Frontal cortex (tissue), 4 donors: Measurements from ENCODE around the gene SPATA31C2. TPM values are rescaled to one million over a fixed set of nuclear protein-coding genes. Genes with fewer than 3 reads are reported as not detected.
"Not testable (repeated sequence)": the region's sequence is repeated elsewhere in the genome, so short reads cannot be mapped to it uniquely, and the experiment has no call there.

ENCODE experiments used
- DNase-seq, 2 donors: peaks; one replicate each; pipeline ENCODE4 v3.0.0; 2012; ENCODE audit warnings: low spot score in 2 of 2
- FAIRE-seq: peaks from 2 replicates; lab custom pipeline; 2012; peaks lifted over from hg19 to GRCh38; lab: Jason Lieb, UNC
- total RNA-seq: library from RNA; depleted of rRNA; stranded (reverse); fragments of >200 nt; gene quantifications from one replicate; pipeline ENCODE4 v1.2.3, GENCODE V29; 2014
- donor health status: control.
- donor health status: control.
- donor health status: control.

Gene SPATA31C2
- not detected for total RNA-seq

DNA sequence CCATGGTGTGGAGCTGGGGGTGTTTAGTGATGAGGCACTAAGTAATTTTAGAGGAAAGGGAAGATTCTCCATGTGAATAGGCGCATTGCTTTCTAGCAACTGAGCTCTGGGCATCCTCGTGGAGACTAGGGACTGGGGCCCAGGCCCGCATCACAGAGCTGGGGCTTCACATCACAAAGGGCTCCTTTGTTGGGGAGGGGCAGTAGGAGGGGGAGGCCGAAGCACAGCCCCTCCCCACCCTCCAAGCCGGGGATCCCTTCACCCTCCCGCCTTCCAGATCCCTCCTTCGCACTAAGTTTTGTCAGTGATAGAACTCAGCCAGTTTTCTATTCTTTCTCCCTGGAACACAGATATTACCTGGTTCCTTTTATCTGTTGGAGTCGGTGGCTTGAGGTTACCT is at the start of gene SPATA31C2:
SPATA31C2 (minus strand) TSS at position 101 of the 400 bp plus-strand sequence; CDS start at position 72, 29 bp downstream.
- FAIRE-seq, DNase-seq: not testable (repeated sequence)

DNA sequence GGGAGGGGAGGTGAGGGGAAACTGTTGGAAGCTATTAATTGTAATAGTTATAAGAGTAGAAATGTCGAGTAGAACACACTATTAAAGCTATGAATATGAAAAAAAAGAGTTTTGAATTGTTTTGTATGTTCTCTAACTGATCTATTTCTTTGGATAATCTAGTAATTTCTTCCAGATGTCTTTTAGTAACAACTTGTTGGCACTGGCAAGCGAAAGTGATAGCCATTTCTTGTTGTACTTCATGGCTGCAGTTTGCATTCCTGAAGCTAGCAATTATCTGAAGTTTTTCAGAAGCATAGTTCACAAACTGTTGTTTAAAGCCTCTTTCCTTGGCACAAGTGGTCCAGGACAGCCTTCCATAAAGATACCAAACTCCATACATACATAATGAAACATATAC is 49.4 kb upstream of the SPATA31C2 start:
- no peak for FAIRE-seq

DNA sequence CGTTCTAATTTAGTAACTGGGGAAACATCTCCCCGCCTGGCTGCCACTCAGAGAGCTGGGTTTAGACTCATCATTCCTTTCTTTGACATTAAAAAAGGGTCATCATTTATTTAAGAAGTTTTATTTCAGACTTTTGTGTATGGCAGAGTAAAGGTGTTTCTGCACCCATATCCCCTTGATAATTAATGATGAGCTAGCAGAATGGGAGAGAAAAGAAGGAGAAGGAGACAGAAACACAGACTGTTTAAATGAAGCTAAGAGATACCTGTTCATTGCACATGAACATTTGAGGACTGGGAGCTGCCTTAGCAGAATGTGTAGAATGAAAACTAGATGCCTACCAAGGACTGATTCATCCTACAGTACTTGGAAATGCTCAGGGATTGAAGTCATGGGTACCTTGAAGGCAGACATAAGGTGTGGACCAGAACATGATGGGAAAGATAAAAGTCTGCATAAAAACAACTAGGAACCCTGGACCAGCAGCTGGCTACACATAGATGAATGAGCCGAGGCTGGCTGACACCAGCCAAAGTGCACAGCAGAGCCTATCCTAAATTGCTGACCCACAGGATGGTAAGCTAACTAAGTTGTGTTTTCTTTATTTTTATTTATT is 48.3 kb upstream of the SPATA31C2 start:
- DNase-seq: no peak
- FAIRE-seq: no peak

More for the DNA sequence above, 49.4 kb upstream of the SPATA31C2 start:
- no peak for DNase-seq

DNA sequence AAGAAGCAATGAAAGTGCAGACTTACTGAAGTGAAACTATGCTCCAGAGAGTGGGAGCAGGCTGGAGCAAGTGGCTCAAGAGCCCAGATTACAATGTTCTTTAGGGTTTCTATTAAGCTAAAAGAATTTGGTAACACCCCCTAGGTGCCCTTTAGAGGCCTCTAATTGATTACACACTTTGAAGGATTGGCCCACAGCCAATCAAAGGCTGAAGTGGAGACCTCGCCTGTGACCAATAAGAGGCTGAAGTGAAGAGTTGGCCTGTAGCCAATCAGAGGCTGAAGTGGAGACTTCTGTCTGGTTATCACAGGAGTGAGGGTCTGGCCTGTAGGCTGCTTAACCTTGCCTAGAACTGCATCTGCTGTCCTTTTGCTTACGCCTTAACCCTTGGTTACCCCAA is 46.7 kb upstream of the SPATA31C2 start:
- FAIRE-seq: no peak
- no peak for DNase-seq

GRCh38 chr9:88183798-88184495 is 45.7 kb upstream of the SPATA31C2 start:
- DNase-seq (no peak), FAIRE-seq (no peak)

GRCh38 chr9:88182501-88182900 is 44.2 kb upstream of the SPATA31C2 start:
- DNase-seq: no peak
- no peak for FAIRE-seq

DNA sequence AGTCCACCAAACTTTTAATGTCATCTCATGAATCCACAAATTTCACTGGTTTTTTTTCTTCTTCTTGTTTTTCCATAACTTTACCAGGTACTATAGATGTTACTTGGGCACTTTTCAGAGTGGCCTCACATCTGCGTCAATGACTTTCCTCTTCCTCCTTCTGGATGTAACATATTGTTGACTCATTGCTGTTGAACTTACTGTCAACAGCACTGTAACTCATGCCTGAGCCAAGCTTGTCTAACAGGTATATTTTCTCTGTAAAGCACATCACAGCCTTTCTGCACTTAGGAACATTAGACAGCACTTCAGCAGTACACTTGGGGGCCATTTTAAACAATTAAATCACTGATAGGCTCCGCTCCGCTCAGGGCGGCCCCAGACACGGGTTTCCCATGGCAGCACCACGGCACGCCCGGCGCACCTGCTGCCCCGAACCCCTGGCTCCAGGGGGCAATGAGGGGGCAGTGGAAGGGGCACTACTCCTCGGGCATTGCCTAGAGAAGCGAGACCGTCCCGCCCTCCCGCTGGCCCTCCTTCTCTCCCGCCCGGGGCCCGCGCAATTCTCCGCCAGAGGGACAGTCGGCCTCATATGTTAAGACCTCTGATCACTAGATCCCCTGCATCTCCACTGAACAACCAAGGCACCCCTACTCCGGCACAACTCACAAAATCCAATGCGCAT is 41.9 kb upstream of the SPATA31C2 start:
- DNase-seq (no peak), FAIRE-seq (no peak)

GRCh38 chr9:88179062-88179521 is 40.8 kb upstream of the SPATA31C2 start:
- FAIRE-seq: no peak

DNA sequence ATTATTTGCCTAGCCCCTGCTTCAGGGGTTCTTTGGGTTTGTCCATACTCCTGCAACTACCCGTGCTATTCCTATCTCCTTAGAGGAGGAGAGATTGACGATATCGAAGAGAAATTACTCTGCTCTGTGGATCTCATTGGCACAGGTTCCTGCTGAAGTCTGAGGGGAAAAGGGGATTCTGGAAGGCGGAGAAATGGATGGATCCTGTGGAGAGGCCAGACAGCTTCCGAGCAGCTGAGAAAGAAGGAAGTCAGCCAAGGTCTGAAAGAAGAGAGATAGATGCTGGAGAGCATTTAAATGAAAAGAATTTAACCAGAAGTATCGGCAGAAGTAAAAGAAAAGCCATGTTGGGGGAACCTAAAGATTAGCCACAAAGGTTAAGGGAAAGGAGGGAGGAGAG is 40.4 kb upstream of the SPATA31C2 start:
- DNase-seq (no peak), FAIRE-seq (no peak)

More at GRCh38 chr9:88179062-88179521, 40.8 kb upstream of the SPATA31C2 start:
- no peak for DNase-seq

DNA sequence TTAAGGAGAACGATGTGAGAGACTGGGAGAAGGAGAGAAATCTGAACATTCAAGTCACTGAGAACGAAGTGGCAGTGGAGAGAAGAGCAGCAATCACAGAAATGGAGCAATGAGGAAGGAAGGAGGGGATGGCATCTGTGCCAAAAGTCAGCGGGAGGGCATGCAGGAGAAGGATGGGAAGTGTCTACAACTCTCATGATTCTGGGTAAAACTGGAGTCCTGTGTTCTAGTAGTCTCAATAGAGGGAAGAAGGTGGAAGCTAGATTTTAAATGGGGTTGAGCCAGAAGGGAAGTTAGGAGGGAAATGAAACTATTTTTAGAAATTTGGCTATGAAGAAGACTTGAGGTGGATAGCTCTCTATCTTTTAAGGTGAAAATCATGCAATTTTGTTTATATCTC is 39.1 kb upstream of the SPATA31C2 start:
- no peak for FAIRE-seq
- DNase-seq: no peak

- DNase-seq (no peak), FAIRE-seq (no peak)
Measured at GRCh38 chr9:88174324-88174723, 36.0 kb upstream of the SPATA31C2 start.

GRCh38 chr9:88173378-88173999 is 35.2 kb upstream of the SPATA31C2 start:
- DNase-seq (no peak), FAIRE-seq (no peak)

GRCh38 chr9:88169700-88170099 is 31.4 kb upstream of the SPATA31C2 start:
- no peak for DNase-seq
- no peak for FAIRE-seq

GRCh38 chr9:88168564-88168963 is 30.3 kb upstream of the SPATA31C2 start:
- no peak for FAIRE-seq
- DNase-seq: no peak

DNA sequence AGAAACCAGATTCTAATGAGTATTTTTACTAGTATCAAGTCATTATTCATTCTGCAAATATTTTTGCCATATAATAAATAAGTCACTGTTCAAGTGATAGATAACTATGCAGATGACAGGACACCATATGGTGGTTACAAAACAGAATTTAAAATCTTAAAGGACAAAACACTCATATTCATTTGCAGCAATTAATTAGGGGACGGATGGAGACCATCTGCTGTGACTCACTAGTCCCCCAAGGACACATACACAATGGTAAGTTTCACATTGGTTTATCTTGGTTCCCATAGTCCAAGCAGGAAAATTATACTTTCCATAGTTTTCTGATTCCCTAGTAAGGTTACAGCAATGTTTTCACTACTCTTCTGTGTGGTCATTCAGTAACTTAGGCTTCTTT is 28.4 kb upstream of the SPATA31C2 start:
- FAIRE-seq: no peak
- DNase-seq: no peak

GRCh38 chr9:88164850-88165249 is 26.6 kb upstream of the SPATA31C2 start:
- DNase-seq (no peak), FAIRE-seq (no peak)

DNA sequence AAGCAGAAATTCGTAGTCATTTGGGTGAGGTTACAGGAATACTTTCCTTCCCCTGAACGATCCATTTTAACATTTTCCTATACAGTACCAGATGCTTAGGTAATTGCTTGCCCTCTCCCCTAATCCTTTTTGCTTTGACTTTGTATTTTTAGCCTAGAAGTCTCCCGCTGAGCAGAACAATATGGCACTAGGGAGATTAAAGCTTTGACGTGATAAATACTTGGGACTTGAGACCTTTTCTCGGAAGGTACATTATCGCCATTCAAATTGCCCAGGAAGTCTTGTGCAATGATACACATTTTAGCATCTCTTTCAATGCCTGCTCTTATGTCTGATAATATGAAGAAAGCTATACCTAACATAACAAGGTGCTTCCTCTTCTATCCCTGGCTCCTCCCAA is 22.9 kb upstream of the SPATA31C2 start:
- DNase-seq (no peak), FAIRE-seq (no peak)

GRCh38 chr9:88143957-88144625 is 5.8 kb upstream of the SPATA31C2 start:
- DNase-seq (no peak), FAIRE-seq (no peak)

DNA sequence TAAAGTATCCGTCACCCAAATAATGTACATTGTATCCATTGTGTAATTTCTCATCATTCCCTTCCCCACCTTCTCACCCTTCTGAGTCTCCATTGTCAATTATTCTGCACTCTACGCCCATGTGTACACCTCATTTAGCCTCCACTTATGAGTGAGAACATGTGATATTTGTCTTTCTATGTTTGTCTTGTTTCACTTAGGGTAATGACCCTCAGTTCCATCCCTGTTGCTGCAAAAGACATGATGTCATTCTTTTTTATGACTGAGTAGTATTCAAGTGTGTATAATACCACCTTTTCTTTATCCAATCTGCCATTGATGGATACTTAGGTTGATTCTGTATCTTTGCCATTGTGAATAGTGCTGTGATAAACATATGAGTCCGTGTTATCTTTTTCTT is 4.9 kb upstream of the SPATA31C2 start:
- FAIRE-seq: no peak
- no peak for DNase-seq

DNA sequence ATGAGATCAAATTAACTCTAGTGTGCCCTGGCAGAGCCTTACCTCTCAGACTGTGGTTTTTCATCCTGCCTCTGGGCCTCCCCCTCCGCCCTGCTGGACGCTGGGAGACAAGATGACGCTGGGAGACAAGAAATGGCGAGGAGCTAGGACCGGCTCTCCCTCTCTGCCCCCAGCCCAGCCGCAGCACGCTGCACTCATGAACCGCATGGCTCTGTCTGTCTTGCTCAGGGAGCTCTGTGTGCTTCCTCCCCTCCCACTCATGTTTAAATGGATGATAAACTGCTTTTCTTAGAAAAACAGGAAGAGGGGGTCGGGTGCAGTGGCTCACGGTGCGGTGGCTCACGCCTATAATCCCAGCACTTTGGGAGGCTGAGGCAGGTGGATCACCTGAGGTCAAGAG is 4.7 kb downstream of the SPATA31C2 start:
- DNase-seq, FAIRE-seq: not testable (repeated sequence)
